Rectal smooth muscle tissue (tissue), 1 donor: ENCODE results near the gene MGMT.

ENCODE experiments used
- H3K27ac ChIP-seq: one replicate; pipeline ENCODE4 v1.7.0; 2013; ENCODE audit warnings: low read depth, low read length, inconsistent platforms
- H3K27me3 ChIP-seq: one replicate; pipeline ENCODE4 v1.7.0; 2013; ENCODE audit warnings: low read length; ENCODE audit not compliant: control insufficient read depth, insufficient read depth
- H3K36me3 ChIP-seq: one replicate; pipeline ENCODE4 v1.7.0; 2013; ENCODE audit warnings: low read length; ENCODE audit not compliant: control insufficient read depth, insufficient read depth
- H3K4me1 ChIP-seq: one replicate; pipeline ENCODE4 v1.7.0; 2013; ENCODE audit warnings: low read length; ENCODE audit not compliant: control insufficient read depth, insufficient read depth
- H3K4me3 ChIP-seq: one replicate; pipeline ENCODE4 v1.7.0; 2013; ENCODE audit warnings: low read length
- H3K9ac ChIP-seq: one replicate; pipeline ENCODE4 v1.7.0; 2013; ENCODE audit warnings: low read length

The MGMT gene

DNA sequence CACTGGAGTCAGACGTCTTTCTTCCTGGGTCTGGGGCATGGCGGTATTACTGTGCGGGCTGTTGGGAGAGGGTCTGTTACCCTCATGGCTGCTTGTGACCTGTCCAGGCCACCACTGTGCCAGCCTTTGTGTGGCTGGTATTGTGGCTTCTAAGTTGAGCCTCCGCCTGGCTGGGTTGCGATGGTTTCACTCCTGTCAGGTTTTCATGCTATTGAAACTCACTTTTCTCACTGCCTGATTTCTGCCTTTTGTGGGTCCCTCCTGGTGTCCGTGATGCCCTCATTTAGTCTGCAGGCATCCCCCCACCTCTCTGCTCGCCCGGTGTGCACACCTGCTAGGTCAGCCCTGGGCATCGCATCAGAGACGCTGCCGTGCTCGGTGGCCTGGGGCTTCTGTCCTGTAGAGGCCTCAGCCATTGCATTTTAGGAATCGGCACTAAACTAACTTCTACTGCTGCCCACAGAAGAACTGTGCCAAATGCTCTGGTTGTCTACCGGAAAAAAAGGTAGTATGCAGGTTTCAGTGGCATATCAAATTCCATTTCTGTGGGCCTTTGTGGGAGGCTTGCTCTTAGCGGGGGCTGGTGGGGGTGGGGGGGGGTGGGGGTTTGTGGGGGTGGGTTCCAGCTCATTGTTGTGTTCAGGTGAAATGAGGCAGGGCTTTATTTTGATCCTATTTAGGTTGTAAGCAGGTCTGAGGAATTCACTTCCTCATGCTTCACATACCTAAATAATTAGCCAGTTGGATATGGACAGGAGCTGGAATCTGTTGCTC is 64.3 kb downstream of the MGMT start:
- no peak overlapping the region for H3K9ac ChIP-seq
- H3K4me1 ChIP-seq: no peaks in the 10 kb centered on the region
- no peak overlapping the region for H3K4me3 ChIP-seq
- no peak overlapping the region for H3K27ac ChIP-seq
- no peaks in the 10 kb centered on the region for H3K27me3 ChIP-seq
- H3K36me3 ChIP-seq: no peaks in the 10 kb centered on the region

DNA sequence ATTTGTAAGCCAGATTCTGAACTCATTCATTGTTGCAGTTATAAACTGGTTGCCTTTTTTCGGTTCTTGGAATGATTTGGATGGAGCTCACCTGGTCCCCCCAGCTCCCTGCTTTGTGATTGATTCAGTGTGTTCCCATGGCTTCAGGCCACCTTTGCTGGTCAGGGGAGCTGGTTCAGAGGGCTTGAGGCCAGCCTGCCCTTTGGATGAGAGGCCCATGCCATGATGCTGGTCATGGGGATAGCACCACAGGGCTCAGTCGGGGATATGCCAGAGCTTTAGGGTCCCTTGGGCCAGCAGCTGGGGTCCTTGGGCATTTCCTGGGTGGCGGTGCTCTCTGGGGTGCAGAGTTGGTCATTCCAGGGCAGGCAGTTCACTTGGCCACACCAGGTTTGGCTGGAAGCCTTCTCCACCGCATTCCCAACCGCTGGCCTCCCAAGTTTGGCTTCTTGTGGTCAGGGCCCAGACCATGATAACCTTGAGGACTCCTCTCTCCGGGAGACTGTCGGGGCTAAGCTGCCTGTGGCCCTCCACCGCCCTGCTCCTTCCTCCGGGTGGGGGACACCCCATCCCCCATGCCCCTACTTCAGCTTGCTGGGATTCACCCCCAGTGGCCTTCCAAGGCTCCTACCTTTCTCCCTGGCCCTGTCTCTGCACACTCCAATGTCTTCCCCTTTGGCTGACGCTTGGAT is 65.1 kb downstream of the MGMT start:
- no peaks in the 10 kb centered on the region for H3K4me1 ChIP-seq
- H3K4me3 ChIP-seq: no peak overlapping the region
- H3K9ac ChIP-seq: no peak overlapping the region
- H3K27ac ChIP-seq: no peak overlapping the region
- no peaks in the 10 kb centered on the region for H3K36me3 ChIP-seq
- no peaks in the 10 kb centered on the region for H3K27me3 ChIP-seq

- Histone ChIP-seq H3K36me3 (no peaks in the 10 kb centered on the region), H3K27ac (no peak overlapping the region), H3K4me1 (no peaks in the 10 kb centered on the region), H3K27me3 (no peaks in the 10 kb centered on the region), H3K4me3 (no peak overlapping the region), H3K9ac (no peak overlapping the region)
These were observed 65.8 kb downstream of the MGMT start for GRCh38 chr10:129532838-129533237.

DNA sequence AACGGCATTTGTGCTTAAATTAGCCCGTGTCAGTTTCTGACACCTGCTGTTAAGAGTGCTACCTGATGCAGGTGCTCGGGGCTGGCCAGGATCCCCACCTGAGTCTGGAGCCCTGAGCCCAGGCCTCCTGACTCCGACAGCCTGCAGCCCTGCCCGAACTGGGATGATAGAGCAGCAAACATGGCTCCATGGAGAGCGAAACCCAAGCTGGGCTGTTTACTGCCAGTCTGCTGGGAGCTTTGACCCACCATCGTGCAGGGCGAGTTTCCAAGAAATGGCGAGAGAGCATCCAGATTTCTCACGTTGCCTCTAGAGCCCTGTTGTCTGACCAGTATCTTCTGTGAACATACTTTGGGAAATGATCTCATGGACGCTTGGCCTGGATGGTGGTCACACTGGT is 66.2 kb downstream of the MGMT start:
- H3K36me3 ChIP-seq: no peaks in the 10 kb centered on the region
- H3K27me3 ChIP-seq: no peaks in the 10 kb centered on the region
- H3K27ac ChIP-seq: no peak overlapping the region
- no peaks in the 10 kb centered on the region for H3K4me1 ChIP-seq
- no peak overlapping the region for H3K4me3 ChIP-seq
- no peak overlapping the region for H3K9ac ChIP-seq

DNA sequence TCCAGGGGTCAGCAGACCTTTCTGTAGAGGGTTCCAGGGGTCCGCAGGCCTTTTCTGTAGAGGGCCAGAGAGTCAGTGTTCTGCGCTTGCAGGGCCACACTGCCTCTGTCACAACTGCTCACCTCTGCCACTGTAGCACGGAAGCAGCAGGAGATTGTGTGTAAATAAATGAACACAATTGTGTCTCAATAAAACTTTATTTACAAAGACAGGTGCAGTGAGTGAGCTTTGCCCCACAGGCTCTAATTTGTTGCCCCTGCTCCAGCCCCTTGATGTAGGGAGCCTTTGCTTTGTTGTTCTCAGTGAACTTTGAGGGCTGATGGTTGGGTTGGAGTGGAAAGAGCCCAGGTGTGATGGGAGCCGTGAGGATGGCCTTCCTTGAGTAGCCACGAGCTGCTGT is 67.8 kb downstream of the MGMT start:
- Histone ChIP-seq H3K36me3 (no peaks in the 10 kb centered on the region), H3K4me1 (no peaks in the 10 kb centered on the region), H3K4me3 (no peak overlapping the region), H3K27ac (no peak overlapping the region), H3K9ac (no peak overlapping the region), H3K27me3 (no peaks in the 10 kb centered on the region)

GRCh38 chr10:129536336-129536735 is 69.3 kb downstream of the MGMT start:
- Histone ChIP-seq H3K27ac (no peak overlapping the region), H3K4me3 (no peak overlapping the region), H3K4me1 (no peaks in the 10 kb centered on the region), H3K36me3 (no peaks in the 10 kb centered on the region), H3K27me3 (no peaks in the 10 kb centered on the region), H3K9ac (no peak overlapping the region)

DNA sequence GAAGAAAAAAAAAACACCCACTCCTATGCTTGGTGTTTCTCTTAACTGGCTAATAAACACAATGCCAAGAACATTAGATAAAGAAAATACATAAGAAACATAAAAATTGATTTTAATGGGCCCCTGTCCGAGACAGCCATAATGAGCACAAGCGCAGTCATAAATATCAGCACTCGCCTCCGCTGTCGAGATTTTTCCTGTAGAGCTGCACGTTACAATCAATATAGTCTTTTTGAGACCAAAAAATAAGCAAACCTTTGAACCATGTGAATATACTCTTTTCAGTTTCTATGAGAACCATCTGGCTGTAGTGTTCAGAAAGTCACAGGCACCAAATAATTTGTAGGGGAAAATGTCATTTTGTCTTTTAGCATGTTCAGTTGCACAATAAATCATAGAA is 70.1 kb downstream of the MGMT start:
- H3K4me1 ChIP-seq: no peaks in the 10 kb centered on the region
- H3K27me3 ChIP-seq: no peaks in the 10 kb centered on the region
- H3K9ac ChIP-seq: no peak overlapping the region
- H3K4me3 ChIP-seq: no peak overlapping the region
- H3K36me3 ChIP-seq: no peaks in the 10 kb centered on the region
- no peak overlapping the region for H3K27ac ChIP-seq

- Histone ChIP-seq H3K36me3 (no peaks in the 10 kb centered on the region), H3K4me3 (no peak overlapping the region), H3K27me3 (no peaks in the 10 kb centered on the region), H3K4me1 (no peaks in the 10 kb centered on the region), H3K9ac (no peak overlapping the region), H3K27ac (no peak overlapping the region)
These were observed 71.2 kb downstream of the MGMT start for GRCh38 chr10:129538236-129538635.

DNA sequence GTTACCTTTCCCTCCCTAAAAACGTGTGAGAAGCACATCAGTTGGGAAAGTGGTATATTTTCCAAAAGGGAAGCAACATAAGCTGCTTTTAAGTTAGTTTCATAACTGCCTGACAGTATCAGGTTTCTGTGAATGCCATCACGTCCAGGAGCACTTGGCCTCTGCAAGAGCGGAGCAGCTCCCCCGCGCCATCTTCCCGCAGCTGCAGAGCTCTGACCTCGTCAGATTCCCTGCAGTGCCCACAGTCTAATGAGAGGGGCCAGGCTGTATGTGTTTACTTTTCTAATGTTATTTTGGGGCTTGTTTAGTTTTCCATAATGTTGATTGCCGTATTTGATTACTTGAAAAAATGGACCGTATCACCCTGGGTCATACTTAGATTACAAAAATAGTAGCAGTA is 74.2 kb downstream of the MGMT start:
- no peak overlapping the region for H3K9ac ChIP-seq
- no peaks in the 10 kb centered on the region for H3K27me3 ChIP-seq
- H3K27ac ChIP-seq: no peak overlapping the region
- no peak overlapping the region for H3K4me3 ChIP-seq
- no peaks in the 10 kb centered on the region for H3K36me3 ChIP-seq
- no peaks in the 10 kb centered on the region for H3K4me1 ChIP-seq

DNA sequence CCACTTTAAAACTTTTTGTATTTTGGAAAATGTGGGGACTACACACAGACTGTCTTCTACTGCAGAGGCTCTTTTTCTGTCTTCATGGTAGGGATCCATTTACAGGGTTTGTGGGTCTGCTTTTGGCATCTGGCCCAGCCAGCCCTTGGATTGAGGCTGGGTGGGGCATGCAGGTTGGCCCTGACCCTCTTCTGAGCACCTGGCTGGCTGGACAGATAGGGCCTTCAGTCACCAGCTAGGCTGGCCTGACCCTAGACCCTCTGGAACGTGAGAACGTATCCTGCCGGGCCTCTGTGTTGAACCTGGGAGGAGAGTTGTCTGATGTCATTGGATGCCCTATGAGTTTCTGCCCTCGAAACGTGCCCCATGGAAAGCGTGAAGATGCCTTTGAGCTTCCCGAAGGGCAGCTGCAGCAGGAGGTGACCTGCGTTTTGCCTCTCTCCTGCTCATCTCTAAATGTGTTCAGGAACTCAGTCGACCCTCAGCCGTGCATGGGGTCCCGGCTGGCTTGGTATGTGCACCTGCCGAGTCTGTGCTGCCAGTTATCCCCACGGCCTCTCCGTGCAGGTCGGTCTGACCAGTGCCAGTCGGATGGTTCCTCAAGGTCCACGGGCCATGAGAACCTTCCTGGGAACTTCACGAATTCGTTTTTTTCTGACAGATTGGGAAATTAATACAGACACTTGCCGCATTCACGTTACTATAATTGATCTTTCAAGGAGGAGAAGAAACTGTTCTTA is 74.9 kb downstream of the MGMT start:
- Histone ChIP-seq H3K27me3 (no peaks in the 10 kb centered on the region), H3K36me3 (no peaks in the 10 kb centered on the region), H3K9ac (no peak overlapping the region), H3K4me1 (no peaks in the 10 kb centered on the region), H3K27ac (no peak overlapping the region), H3K4me3 (no peak overlapping the region)

GRCh38 chr10:129542589-129542988 is 75.5 kb downstream of the MGMT start:
- no peak overlapping the region for H3K9ac ChIP-seq
- H3K27me3 ChIP-seq: no peaks in the 10 kb centered on the region
- no peak overlapping the region for H3K27ac ChIP-seq
- H3K36me3 ChIP-seq: no peaks in the 10 kb centered on the region
- H3K4me3 ChIP-seq: no peak overlapping the region
- H3K4me1 ChIP-seq: no peaks in the 10 kb centered on the region

DNA sequence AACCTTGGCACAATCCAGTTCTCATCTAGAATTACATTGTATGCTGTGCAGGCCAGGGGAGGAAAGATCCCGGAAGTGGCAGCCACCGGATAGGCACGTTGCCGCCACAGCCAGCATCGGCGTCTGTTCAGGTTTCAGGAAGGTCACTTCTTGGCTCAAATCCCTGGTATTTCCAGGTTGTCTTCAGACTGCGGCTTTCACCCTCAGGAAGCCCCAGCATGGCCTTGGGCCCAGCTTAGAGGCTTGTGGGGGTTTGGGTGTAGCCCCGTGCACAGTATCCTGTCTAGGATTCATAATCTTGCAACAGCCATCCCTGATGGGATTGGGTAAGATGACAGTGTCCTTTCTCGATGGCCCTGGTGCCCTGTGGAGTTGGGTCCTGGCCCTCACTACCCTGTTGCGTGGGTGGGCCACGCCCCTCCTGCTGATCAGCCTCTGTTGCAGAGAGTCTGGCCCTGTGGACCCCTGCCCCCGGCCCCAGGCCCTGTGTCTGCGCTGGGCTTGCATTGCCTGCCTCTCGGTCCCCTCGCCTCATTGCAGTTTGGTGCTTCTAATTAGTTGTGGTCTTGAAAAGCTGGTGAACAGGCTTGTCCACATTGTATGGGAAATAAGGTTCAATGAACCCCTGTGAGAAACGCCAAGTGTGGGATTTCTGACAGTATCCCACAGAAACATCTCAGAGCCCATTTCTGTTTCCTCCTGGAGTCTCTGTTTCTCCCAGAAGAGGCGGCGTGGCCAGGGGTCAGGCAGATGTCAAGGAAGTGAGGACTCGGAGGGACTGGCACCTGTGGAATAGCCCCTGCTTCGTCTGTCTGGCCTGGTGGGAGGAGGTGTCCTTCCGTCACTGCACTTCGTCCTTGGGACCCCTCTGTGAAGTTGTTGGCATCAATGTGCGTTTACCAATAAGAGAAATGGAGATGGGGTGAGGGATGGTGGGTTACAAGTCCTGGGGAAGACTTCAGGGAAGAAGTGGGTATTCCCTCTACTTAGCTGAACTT is 77.5 kb downstream of the MGMT start:
- no peaks in the 10 kb centered on the region for H3K36me3 ChIP-seq
- no peak overlapping the region for H3K4me3 ChIP-seq
- H3K9ac ChIP-seq: no peak overlapping the region
- no peak overlapping the region for H3K27ac ChIP-seq
- H3K4me1 ChIP-seq: no peaks in the 10 kb centered on the region
- H3K27me3 ChIP-seq: no peaks in the 10 kb centered on the region
